ENCODE results near the gene MTO1. TPM values are rescaled to one million over a fixed set of nuclear protein-coding genes. Genes with fewer than 3 reads are reported as not detected.

The MTO1 gene
- total RNA-seq, 1 experiment from 2014 or later = 32.4 TPM

DNA sequence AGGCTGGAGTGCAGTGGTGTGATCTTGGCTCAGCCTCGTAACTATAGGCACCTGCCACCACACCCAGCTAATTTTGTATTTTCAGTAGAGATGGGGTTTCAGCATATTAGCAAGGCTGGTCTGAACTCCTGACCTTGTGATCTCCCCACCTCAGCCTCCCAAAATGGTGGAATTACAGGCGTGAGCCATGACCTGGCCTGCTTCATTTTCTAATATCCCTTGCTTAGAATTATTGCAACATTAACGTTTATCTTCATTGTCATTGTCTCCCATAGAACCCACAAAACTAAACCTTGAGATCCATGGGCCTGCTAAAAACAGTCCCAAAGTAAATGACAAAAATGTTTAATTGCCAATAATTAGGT lies 53.2 kb downstream of the MTO1 start (continued):
- TF ChIP-seq, protein P1, sequence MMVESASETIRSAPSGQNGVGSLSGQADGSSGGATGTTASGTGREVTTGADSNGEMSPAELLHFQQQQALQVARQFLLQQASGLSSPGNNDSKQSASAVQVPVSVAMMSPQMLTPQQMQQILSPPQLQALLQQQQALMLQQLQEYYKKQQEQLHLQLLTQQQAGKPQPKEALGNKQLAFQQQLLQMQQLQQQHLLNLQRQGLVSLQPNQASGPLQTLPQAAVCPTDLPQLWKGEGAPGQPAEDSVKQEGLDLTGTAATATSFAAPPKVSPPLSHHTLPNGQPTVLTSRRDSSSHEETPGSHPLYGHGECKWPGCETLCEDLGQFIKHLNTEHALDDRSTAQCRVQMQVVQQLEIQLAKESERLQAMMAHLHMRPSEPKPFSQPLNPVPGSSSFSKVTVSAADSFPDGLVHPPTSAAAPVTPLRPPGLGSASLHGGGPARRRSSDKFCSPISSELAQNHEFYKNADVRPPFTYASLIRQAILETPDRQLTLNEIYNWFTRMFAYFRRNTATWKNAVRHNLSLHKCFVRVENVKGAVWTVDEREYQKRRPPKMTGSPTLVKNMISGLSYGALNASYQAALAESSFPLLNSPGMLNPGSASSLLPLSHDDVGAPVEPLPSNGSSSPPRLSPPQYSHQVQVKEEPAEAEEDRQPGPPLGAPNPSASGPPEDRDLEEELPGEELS (CRISPR knock-in tag; IDR thresholded peaks at IDR 0.05) = no peak
- TF ChIP-seq, protein P2, sequence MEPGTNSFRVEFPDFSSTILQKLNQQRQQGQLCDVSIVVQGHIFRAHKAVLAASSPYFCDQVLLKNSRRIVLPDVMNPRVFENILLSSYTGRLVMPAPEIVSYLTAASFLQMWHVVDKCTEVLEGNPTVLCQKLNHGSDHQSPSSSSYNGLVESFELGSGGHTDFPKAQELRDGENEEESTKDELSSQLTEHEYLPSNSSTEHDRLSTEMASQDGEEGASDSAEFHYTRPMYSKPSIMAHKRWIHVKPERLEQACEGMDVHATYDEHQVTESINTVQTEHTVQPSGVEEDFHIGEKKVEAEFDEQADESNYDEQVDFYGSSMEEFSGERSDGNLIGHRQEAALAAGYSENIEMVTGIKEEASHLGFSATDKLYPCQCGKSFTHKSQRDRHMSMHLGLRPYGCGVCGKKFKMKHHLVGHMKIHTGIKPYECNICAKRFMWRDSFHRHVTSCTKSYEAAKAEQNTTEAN (CRISPR knock-in tag; IDR thresholded peaks at IDR 0.05) = no peak
- peak; percentile 97 for TF ChIP-seq ZNF671 (CRISPR knock-in tag; IDR thresholded peaks at IDR 0.05)
- TF ChIP-seq ZNF263 (CRISPR knock-in tag; IDR thresholded peaks at IDR 0.05; ENCODE audit: low read depth) = no peak
- TF ChIP-seq, protein P3, sequence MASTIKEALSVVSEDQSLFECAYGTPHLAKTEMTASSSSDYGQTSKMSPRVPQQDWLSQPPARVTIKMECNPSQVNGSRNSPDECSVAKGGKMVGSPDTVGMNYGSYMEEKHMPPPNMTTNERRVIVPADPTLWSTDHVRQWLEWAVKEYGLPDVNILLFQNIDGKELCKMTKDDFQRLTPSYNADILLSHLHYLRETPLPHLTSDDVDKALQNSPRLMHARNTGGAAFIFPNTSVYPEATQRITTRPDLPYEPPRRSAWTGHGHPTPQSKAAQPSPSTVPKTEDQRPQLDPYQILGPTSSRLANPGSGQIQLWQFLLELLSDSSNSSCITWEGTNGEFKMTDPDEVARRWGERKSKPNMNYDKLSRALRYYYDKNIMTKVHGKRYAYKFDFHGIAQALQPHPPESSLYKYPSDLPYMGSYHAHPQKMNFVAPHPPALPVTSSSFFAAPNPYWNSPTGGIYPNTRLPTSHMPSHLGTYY (CRISPR knock-in tag; IDR thresholded peaks at IDR 0.05) = peak; percentile 95
- no peak for TF ChIP-seq ETV6 (CRISPR knock-in tag; IDR thresholded peaks at IDR 0.05)
- no peak for TF ChIP-seq FOXJ3 (CRISPR knock-in tag; IDR thresholded peaks at IDR 0.05; ENCODE audit: borderline replicate concordance)
- TF ChIP-seq, protein P4, sequence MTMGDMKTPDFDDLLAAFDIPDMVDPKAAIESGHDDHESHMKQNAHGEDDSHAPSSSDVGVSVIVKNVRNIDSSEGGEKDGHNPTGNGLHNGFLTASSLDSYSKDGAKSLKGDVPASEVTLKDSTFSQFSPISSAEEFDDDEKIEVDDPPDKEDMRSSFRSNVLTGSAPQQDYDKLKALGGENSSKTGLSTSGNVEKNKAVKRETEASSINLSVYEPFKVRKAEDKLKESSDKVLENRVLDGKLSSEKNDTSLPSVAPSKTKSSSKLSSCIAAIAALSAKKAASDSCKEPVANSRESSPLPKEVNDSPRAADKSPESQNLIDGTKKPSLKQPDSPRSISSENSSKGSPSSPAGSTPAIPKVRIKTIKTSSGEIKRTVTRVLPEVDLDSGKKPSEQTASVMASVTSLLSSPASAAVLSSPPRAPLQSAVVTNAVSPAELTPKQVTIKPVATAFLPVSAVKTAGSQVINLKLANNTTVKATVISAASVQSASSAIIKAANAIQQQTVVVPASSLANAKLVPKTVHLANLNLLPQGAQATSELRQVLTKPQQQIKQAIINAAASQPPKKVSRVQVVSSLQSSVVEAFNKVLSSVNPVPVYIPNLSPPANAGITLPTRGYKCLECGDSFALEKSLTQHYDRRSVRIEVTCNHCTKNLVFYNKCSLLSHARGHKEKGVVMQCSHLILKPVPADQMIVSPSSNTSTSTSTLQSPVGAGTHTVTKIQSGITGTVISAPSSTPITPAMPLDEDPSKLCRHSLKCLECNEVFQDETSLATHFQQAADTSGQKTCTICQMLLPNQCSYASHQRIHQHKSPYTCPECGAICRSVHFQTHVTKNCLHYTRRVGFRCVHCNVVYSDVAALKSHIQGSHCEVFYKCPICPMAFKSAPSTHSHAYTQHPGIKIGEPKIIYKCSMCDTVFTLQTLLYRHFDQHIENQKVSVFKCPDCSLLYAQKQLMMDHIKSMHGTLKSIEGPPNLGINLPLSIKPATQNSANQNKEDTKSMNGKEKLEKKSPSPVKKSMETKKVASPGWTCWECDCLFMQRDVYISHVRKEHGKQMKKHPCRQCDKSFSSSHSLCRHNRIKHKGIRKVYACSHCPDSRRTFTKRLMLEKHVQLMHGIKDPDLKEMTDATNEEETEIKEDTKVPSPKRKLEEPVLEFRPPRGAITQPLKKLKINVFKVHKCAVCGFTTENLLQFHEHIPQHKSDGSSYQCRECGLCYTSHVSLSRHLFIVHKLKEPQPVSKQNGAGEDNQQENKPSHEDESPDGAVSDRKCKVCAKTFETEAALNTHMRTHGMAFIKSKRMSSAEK (CRISPR knock-in tag; IDR thresholded peaks at IDR 0.05; ENCODE audit: borderline replicate concordance) = peak; percentile 71; the same call in 1 of the 2 replicates
- TF ChIP-seq TCF7 (CRISPR knock-in tag; IDR thresholded peaks at IDR 0.05; ENCODE audit: low read depth) = no peak
- no peak for TF ChIP-seq ZNF138 (CRISPR knock-in tag; conservative IDR thresholded peaks at IDR 0.05)
- 0 out of 2 replicates have a peak, but pooled peaks have one; percentile 55 for TF ChIP-seq RORB (CRISPR knock-in tag; IDR thresholded peaks at IDR 0.05)
- TF ChIP-seq ZNF396 (CRISPR knock-in tag; IDR thresholded peaks at IDR 0.05; ENCODE audit: borderline replicate concordance) = no peak
- TF ChIP-seq TP53 (CRISPR knock-in tag; IDR thresholded peaks at IDR 0.05) = no peak; the same call in 1 of the 2 replicates
- TF ChIP-seq, protein P5, sequence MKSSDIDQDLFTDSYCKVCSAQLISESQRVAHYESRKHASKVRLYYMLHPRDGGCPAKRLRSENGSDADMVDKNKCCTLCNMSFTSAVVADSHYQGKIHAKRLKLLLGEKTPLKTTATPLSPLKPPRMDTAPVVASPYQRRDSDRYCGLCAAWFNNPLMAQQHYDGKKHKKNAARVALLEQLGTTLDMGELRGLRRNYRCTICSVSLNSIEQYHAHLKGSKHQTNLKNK (CRISPR knock-in tag; IDR thresholded peaks at IDR 0.05) = peak; percentile 65; the same call in 1 of the 2 replicates
- peak; percentile 92; the same call in 1 of the 2 replicates for TF ChIP-seq NFATC4 (CRISPR knock-in tag; IDR thresholded peaks at IDR 0.05)
- no peak for TF ChIP-seq SP1 (CRISPR knock-in tag; conservative IDR thresholded peaks at IDR 0.05)
- TF ChIP-seq, protein P6, sequence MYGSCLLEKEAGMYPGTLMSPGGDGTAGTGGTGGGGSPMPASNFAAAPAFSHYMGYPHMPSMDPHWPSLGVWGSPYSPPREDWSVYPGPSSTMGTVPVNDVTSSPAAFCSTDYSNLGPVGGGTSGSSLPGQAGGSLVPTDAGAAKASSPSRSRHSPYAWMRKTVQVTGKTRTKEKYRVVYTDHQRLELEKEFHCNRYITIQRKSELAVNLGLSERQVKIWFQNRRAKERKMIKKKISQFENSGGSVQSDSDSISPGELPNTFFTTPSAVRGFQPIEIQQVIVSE (CRISPR knock-in tag; IDR thresholded peaks at IDR 0.05; ENCODE audit: borderline replicate concordance) = no peak
- no peak for TF ChIP-seq GRHL2 (CRISPR knock-in tag; IDR thresholded peaks at IDR 0.05; ENCODE audit: insufficient replicate concordance, severe bottlenecking)
- TF ChIP-seq, protein P7, sequence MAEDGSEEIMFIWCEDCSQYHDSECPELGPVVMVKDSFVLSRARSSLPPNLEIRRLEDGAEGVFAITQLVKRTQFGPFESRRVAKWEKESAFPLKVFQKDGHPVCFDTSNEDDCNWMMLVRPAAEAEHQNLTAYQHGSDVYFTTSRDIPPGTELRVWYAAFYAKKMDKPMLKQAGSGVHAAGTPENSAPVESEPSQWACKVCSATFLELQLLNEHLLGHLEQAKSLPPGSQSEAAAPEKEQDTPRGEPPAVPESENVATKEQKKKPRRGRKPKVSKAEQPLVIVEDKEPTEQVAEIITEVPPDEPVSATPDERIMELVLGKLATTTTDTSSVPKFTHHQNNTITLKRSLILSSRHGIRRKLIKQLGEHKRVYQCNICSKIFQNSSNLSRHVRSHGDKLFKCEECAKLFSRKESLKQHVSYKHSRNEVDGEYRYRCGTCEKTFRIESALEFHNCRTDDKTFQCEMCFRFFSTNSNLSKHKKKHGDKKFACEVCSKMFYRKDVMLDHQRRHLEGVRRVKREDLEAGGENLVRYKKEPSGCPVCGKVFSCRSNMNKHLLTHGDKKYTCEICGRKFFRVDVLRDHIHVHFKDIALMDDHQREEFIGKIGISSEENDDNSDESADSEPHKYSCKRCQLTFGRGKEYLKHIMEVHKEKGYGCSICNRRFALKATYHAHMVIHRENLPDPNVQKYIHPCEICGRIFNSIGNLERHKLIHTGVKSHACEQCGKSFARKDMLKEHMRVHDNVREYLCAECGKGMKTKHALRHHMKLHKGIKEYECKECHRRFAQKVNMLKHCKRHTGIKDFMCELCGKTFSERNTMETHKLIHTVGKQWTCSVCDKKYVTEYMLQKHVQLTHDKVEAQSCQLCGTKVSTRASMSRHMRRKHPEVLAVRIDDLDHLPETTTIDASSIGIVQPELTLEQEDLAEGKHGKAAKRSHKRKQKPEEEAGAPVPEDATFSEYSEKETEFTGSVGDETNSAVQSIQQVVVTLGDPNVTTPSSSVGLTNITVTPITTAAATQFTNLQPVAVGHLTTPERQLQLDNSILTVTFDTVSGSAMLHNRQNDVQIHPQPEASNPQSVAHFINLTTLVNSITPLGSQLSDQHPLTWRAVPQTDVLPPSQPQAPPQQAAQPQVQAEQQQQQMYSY (CRISPR knock-in tag; IDR thresholded peaks at IDR 0.05) = no peak

All from WTC11 (cell line).